ENCODE results near the gene C12orf60.

Gene C12orf60

DNA sequence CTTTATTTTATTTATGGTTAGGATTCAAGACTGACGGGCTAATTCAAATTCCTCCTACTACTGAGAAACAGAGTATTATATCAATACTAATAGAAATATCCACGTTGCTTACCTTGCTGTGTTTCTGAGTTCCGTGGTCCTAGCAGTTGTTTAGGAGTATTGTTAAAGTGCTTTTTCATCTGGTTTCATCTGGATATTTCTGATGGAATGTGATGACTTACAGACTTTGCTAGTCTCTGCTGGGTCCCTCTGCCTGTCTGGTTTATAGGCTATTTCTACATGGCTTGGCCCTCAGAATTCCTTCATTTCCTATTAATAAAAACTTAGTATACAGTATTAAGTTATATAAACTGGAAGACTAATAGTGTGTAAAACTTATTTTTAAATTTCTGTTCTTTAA is 10.5 kb downstream of the C12orf60 start, which contains the start of gene SMCO3:
TSS of gene SMCO3 (minus strand) at position 169 of the 400 bp plus-strand sequence. CDS start 7,502 bp downstream, outside the sequence.
- no peaks in the 10 kb centered on the region for H3K79me2 ChIP-seq (ENCODE audit: control insufficient read depth, insufficient read depth, low read length)
- DNase-seq: no peak
- no peak within 1 kb of the TSS for H2BK120ac ChIP-seq (ENCODE audit: low read depth, low read length)
- H3K4me3 ChIP-seq (ENCODE audit: low read length): no peak within 1 kb of the TSS
- no peaks in the 10 kb centered on the region for H3K36me3 ChIP-seq (ENCODE audit: control insufficient read depth, insufficient read depth, low read length)
- H3K4ac ChIP-seq (ENCODE audit: low read depth, low read length): no peak within 1 kb of the TSS
- H3K23ac ChIP-seq (ENCODE audit: low read length): no peak within 1 kb of the TSS
- no peak within 1 kb of the TSS for H3K27ac ChIP-seq (ENCODE audit: low read depth, low read length)
- no peaks in the 10 kb centered on the region for H3K79me1 ChIP-seq (ENCODE audit: low read length)
- H3K18ac ChIP-seq (ENCODE audit: low read length): no peak within 1 kb of the TSS
- H2BK5ac ChIP-seq (ENCODE audit: low read length): no peak within 1 kb of the TSS
- H2BK15ac ChIP-seq (replicated peaks; ENCODE audit: low read depth): no peak within 1 kb of the TSS
- H2AK5ac ChIP-seq (ENCODE audit: low read length): no peak within 1 kb of the TSS
- H3K4me1 ChIP-seq (ENCODE audit: control insufficient read depth, low read depth, low read length): no peaks in the 10 kb centered on the region
- no CpG with 5 or more reads among the region's 3 CpGs for WGBS (ENCODE audit: extremely low coverage, insufficient coverage, low lambda C conversion rate)
- H3K56ac ChIP-seq (ENCODE audit: low read length): no peak within 1 kb of the TSS
- H4K5ac ChIP-seq (ENCODE audit: low read length): no peak within 1 kb of the TSS
- H3K4me2 ChIP-seq (ENCODE audit: low read length): no peak within 1 kb of the TSS
- H3K27me3 ChIP-seq (ENCODE audit: insufficient read depth, low read length, poor library complexity): no peaks in the 10 kb centered on the region
- H4K8ac ChIP-seq (ENCODE audit: low read depth, low read length): no peak within 1 kb of the TSS
- no peak within 1 kb of the TSS for H3K9ac ChIP-seq (ENCODE audit: low read length)

DNA sequence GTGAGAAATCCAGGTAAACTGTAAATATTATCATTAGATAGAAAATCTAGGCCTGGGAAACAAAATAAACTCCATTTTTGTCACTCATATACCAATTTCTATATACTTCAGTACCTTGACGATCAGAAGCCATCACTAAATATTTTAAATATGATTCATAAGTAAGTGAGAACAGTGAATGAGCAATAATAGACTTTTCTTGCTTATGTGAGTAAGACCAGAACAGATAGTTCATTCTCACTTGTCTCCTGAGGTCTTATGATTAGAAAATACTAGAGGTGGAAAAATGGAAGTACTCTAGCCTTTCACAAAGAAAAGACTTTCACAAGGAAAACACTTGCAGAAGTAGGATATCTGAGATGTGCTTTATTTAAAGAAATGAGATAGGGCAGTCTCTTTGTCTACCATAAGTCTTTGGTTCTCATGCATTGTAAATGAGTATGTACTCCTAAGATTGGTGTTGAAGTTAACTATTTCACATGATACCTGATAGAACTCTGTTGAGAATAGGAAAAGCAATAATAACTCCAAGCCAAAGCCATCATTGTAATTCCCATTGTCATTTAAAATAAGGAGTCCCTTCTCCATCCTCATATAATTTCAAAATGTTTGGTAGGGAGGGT is 20.7 kb downstream of the C12orf60 start:
- Histone ChIP-seq H2BK15ac (replicated peaks; ENCODE audit: low read depth) (no peak overlapping the region), H4K5ac (ENCODE audit: low read length) (no peak overlapping the region), H3K27ac (ENCODE audit: low read depth, low read length) (no peak overlapping the region), H3K9ac (ENCODE audit: low read length) (no peak overlapping the region), H2BK120ac (ENCODE audit: low read depth, low read length) (no peak overlapping the region), H4K8ac (ENCODE audit: low read depth, low read length) (no peak overlapping the region), H3K79me1 (ENCODE audit: low read length) (no peaks in the 10 kb centered on the region), H3K56ac (ENCODE audit: low read length) (no peak overlapping the region), H3K27me3 (ENCODE audit: insufficient read depth, low read length, poor library complexity) (no peaks in the 10 kb centered on the region), H3K79me2 (ENCODE audit: control insufficient read depth, insufficient read depth, low read length) (no peaks in the 10 kb centered on the region), H3K4me1 (ENCODE audit: control insufficient read depth, low read depth, low read length) (no peaks in the 10 kb centered on the region), H3K4ac (ENCODE audit: low read depth, low read length) (no peak overlapping the region), H3K4me2 (ENCODE audit: low read length) (no peak overlapping the region), H3K4me3 (ENCODE audit: low read length) (no peak overlapping the region), H3K18ac (ENCODE audit: low read length) (no peak overlapping the region), H3K23ac (ENCODE audit: low read length) (no peak overlapping the region), H2AK5ac (ENCODE audit: low read length) (no peak overlapping the region), H2BK5ac (ENCODE audit: low read length) (no peak overlapping the region), H3K36me3 (ENCODE audit: control insufficient read depth, insufficient read depth, low read length) (no peaks in the 10 kb centered on the region)
- DNase-seq: no peak
- no CpG with 5 or more reads among the region's 1 CpG for WGBS (ENCODE audit: extremely low coverage, insufficient coverage, low lambda C conversion rate)

DNA sequence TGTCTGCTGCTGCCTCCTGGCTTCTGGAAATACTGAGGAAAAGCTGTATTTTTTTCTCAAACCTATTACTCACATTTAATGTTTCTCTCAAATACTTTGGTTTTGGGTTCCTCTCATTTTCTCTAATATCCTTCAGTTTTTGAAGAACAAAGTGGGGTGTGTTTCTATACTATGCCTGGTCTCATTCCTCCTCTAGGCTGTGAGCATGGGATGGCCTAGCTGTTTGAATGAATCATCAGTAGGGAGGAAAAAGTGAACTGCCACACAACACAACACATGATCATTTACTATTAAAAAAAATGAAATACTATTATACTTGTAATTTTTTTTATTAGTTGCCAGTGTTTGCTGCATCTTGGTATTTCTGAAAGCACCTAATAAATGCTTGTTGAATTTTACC is 21.8 kb downstream of the C12orf60 start:
- Histone ChIP-seq H3K18ac (ENCODE audit: low read length) (no peak overlapping the region), H4K8ac (ENCODE audit: low read depth, low read length) (no peak overlapping the region), H3K9ac (ENCODE audit: low read length) (no peak overlapping the region), H3K79me2 (ENCODE audit: control insufficient read depth, insufficient read depth, low read length) (no peaks in the 10 kb centered on the region), H3K23ac (ENCODE audit: low read length) (no peak overlapping the region), H3K4me1 (ENCODE audit: control insufficient read depth, low read depth, low read length) (no peaks in the 10 kb centered on the region), H3K4ac (ENCODE audit: low read depth, low read length) (no peak overlapping the region), H3K56ac (ENCODE audit: low read length) (no peak overlapping the region), H3K4me2 (ENCODE audit: low read length) (no peak overlapping the region), H3K36me3 (ENCODE audit: control insufficient read depth, insufficient read depth, low read length) (no peaks in the 10 kb centered on the region), H2AK5ac (ENCODE audit: low read length) (no peak overlapping the region), H4K5ac (ENCODE audit: low read length) (no peak overlapping the region), H3K79me1 (ENCODE audit: low read length) (no peaks in the 10 kb centered on the region), H2BK15ac (replicated peaks; ENCODE audit: low read depth) (no peak overlapping the region), H3K27me3 (ENCODE audit: insufficient read depth, low read length, poor library complexity) (no peaks in the 10 kb centered on the region), H2BK5ac (ENCODE audit: low read length) (no peak overlapping the region), H3K27ac (ENCODE audit: low read depth, low read length) (no peak overlapping the region), H3K4me3 (ENCODE audit: low read length) (no peak overlapping the region), H2BK120ac (ENCODE audit: low read depth, low read length) (no peak overlapping the region)
- no peak for DNase-seq

DNA sequence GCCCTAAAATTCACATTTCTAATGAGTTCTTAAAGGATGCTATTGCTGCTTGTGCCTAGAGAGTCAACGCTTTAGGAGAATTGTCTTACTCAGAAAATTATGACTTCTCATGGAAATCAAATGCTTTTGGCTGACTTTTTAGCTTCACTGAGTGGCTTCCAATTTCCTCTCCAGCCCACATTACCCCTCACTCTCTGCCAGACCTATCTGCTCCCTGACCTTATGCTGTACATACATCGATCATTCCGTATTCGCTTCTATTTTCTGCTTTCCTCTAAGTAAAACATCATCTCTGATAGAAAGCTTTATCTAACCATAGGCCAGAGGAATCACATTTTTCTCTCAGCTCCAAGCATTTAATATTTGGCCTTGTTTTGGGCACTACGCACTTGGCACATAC is 23.0 kb downstream of the C12orf60 start:
- Histone ChIP-seq H4K8ac (ENCODE audit: low read depth, low read length) (no peak overlapping the region), H3K56ac (ENCODE audit: low read length) (no peak overlapping the region), H3K79me1 (ENCODE audit: low read length) (no peaks in the 10 kb centered on the region), H3K4me2 (ENCODE audit: low read length) (no peak overlapping the region), H4K5ac (ENCODE audit: low read length) (no peak overlapping the region), H2BK15ac (replicated peaks; ENCODE audit: low read depth) (no peak overlapping the region), H3K23ac (ENCODE audit: low read length) (no peak overlapping the region), H3K4me3 (ENCODE audit: low read length) (no peak overlapping the region), H3K4ac (ENCODE audit: low read depth, low read length) (no peak overlapping the region), H3K36me3 (ENCODE audit: control insufficient read depth, insufficient read depth, low read length) (no peaks in the 10 kb centered on the region), H2BK120ac (ENCODE audit: low read depth, low read length) (no peak overlapping the region), H3K18ac (ENCODE audit: low read length) (no peak overlapping the region), H2AK5ac (ENCODE audit: low read length) (no peak overlapping the region), H3K27me3 (ENCODE audit: insufficient read depth, low read length, poor library complexity) (no peaks in the 10 kb centered on the region), H3K79me2 (ENCODE audit: control insufficient read depth, insufficient read depth, low read length) (no peaks in the 10 kb centered on the region), H3K27ac (ENCODE audit: low read depth, low read length) (no peak overlapping the region), H2BK5ac (ENCODE audit: low read length) (no peak overlapping the region), H3K9ac (ENCODE audit: low read length) (no peak overlapping the region), H3K4me1 (ENCODE audit: control insufficient read depth, low read depth, low read length) (no peaks in the 10 kb centered on the region)
- WGBS (ENCODE audit: extremely low coverage, insufficient coverage, low lambda C conversion rate): no CpG with 5 or more reads among the region's 5 CpGs
- DNase-seq: no peak

DNA sequence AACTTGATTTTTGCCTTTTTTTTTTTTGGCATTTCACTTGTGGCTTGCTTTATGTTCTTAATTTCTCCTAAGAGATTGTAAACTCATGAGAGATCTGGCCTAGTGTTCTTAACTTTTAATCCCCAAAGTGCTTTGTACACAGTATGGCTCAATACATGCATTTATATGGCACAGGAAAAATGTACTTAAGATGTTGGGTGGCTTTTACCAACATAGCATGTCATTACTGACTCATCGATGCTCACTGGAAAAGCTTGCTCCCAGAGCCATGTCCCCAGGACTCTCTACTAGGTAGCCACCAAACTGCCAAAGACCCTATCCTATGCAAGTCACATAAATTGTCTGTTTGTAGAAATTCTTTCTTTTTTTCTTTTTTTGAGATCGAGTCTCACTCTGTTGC is 23.6 kb downstream of the C12orf60 start:
- no peak overlapping the region for H3K23ac ChIP-seq (ENCODE audit: low read length)
- H3K79me2 ChIP-seq (ENCODE audit: control insufficient read depth, insufficient read depth, low read length): no peaks in the 10 kb centered on the region
- H4K5ac ChIP-seq (ENCODE audit: low read length): no peak overlapping the region
- no peak overlapping the region for H4K8ac ChIP-seq (ENCODE audit: low read depth, low read length)
- no peak overlapping the region for H2BK5ac ChIP-seq (ENCODE audit: low read length)
- no peak for DNase-seq
- H3K79me1 ChIP-seq (ENCODE audit: low read length): no peaks in the 10 kb centered on the region
- no peak overlapping the region for H3K4me2 ChIP-seq (ENCODE audit: low read length)
- no peak overlapping the region for H3K18ac ChIP-seq (ENCODE audit: low read length)
- no peak overlapping the region for H3K56ac ChIP-seq (ENCODE audit: low read length)
- H3K27me3 ChIP-seq (ENCODE audit: insufficient read depth, low read length, poor library complexity): no peaks in the 10 kb centered on the region
- no peak overlapping the region for H2BK15ac ChIP-seq (replicated peaks; ENCODE audit: low read depth)
- no CpG with 5 or more reads among the region's 2 CpGs for WGBS (ENCODE audit: extremely low coverage, insufficient coverage, low lambda C conversion rate)
- no peak overlapping the region for H3K4ac ChIP-seq (ENCODE audit: low read depth, low read length)
- no peaks in the 10 kb centered on the region for H3K36me3 ChIP-seq (ENCODE audit: control insufficient read depth, insufficient read depth, low read length)
- no peaks in the 10 kb centered on the region for H3K4me1 ChIP-seq (ENCODE audit: control insufficient read depth, low read depth, low read length)
- no peak overlapping the region for H2BK120ac ChIP-seq (ENCODE audit: low read depth, low read length)
- no peak overlapping the region for H2AK5ac ChIP-seq (ENCODE audit: low read length)
- H3K4me3 ChIP-seq (ENCODE audit: low read length): no peak overlapping the region
- H3K27ac ChIP-seq (ENCODE audit: low read depth, low read length): no peak overlapping the region
- no peak overlapping the region for H3K9ac ChIP-seq (ENCODE audit: low read length)

DNA sequence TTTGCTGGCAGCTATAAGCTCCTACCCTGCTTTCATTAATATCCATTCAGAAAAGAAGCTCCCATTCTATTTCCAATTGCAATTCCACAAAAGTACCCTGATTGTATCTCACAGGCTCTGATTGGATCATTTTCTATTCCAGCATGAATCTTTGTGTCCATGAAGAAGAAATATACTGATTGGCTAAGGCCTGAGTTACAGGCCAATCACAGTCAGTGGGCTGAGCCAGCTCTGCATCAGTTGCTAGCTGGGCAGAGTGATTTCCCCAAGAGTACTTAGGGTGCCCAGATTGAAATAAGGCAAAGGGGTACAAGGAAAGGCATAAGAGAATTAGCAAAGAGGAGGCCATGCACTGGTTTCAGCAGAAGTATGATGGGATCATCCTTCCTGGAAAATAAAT is 25.4 kb downstream of the C12orf60 start:
- Histone ChIP-seq H3K4ac (ENCODE audit: low read depth, low read length) (no peak overlapping the region), H3K18ac (ENCODE audit: low read length) (no peak overlapping the region), H2BK15ac (replicated peaks; ENCODE audit: low read depth) (no peak overlapping the region), H3K23ac (ENCODE audit: low read length) (no peak overlapping the region), H3K79me1 (ENCODE audit: low read length) (no peaks in the 10 kb centered on the region), H3K36me3 (ENCODE audit: control insufficient read depth, insufficient read depth, low read length) (no peaks in the 10 kb centered on the region), H3K27me3 (ENCODE audit: insufficient read depth, low read length, poor library complexity) (no peaks in the 10 kb centered on the region), H2BK120ac (ENCODE audit: low read depth, low read length) (no peak overlapping the region), H3K79me2 (ENCODE audit: control insufficient read depth, insufficient read depth, low read length) (no peaks in the 10 kb centered on the region), H3K9ac (ENCODE audit: low read length) (no peak overlapping the region), H3K56ac (ENCODE audit: low read length) (no peak overlapping the region), H4K8ac (ENCODE audit: low read depth, low read length) (no peak overlapping the region), H2BK5ac (ENCODE audit: low read length) (no peak overlapping the region), H3K4me3 (ENCODE audit: low read length) (no peak overlapping the region), H3K27ac (ENCODE audit: low read depth, low read length) (no peak overlapping the region), H3K4me1 (ENCODE audit: control insufficient read depth, low read depth, low read length) (no peaks in the 10 kb centered on the region), H3K4me2 (ENCODE audit: low read length) (no peak overlapping the region), H2AK5ac (ENCODE audit: low read length) (no peak overlapping the region), H4K5ac (ENCODE audit: low read length) (no peak overlapping the region)
- no peak for DNase-seq

Data from mesendoderm (in vitro differentiated cells).